CD4-positive, alpha-beta memory T cell (primary cell): ENCODE measurements around the gene ACCSL. TPM values are rescaled to one million over a fixed set of nuclear protein-coding genes. Genes with fewer than 3 reads are reported as not detected.

Experiments used
- CTCF ChIA-PET: fragments of 350-600 bp; sonication (Branson Sonifier 250); formaldehyde crosslinking; loops from one replicate; lab custom pipeline; 2021; ENCODE audit warnings: inconsistent platforms; ENCODE audit not compliant: partially characterized antibody; lab: Charles Lee
- POLR2A ChIA-PET: fragments of 350-600 bp; sonication (Branson Sonifier 250); formaldehyde crosslinking; loops from one replicate; lab custom pipeline; 2021; ENCODE audit not compliant: partially characterized antibody; lab: Charles Lee
- DNase-seq, 5 donors: peaks; one replicate each; pipeline versions ENCODE4 v3.0.0 to v3.0.0-alpha.2; 2020 to 2022; ENCODE audit warnings: mixed read lengths in 1 of 5
- H3K27ac ChIP-seq: one replicate; pipeline ENCODE4 v1.7.0; 2013; ENCODE audit warnings: low read depth, low read length
- H3K27me3 ChIP-seq: 2 replicates; pipeline ENCODE4 v1.7.0; 2013; ENCODE audit warnings: mild to moderate bottlenecking, low read length, moderate library complexity; ENCODE audit not compliant: insufficient read depth
- H3K36me3 ChIP-seq: 2 replicates; pipeline ENCODE4 v1.7.0; 2013; ENCODE audit warnings: mild to moderate bottlenecking, low read length, moderate library complexity; ENCODE audit not compliant: insufficient read depth
- H3K4me1 ChIP-seq: 2 replicates; pipeline ENCODE4 v1.7.0; 2013; ENCODE audit warnings: mild to moderate bottlenecking, low read length, moderate library complexity; ENCODE audit not compliant: insufficient read depth
- H3K4me3 ChIP-seq, 2 donors: one replicate each; pipeline ENCODE4 v1.7.0; 2013; ENCODE audit warnings: low read length in 2 of 2, mild to moderate bottlenecking in 1 of 2
- H3K9me3 ChIP-seq, 2 donors: one replicate each; pipeline ENCODE4 v1.7.0; 2013; ENCODE audit warnings: low read length in 2 of 2, control low read depth in 1 of 2; ENCODE audit not compliant: control insufficient read depth in 1 of 2
- H3K27ac Mint-ChIP-seq, 7 donors: one replicate each; pipeline ENCODE4 v1.8.0; 2020 to 2021; ENCODE audit warnings: mixed read lengths in 7 of 7, mild to moderate bottlenecking in 6 of 7, inconsistent platforms in 3 of 7, moderate library complexity in 3 of 7
- H3K27me3 Mint-ChIP-seq, 2 donors: one replicate each; pipeline ENCODE4 v1.8.0; 2020 to 2021; ENCODE audit warnings: mixed read lengths in 2 of 2
- H3K36me3 Mint-ChIP-seq, 2 donors: one replicate each; pipeline ENCODE4 v1.8.0; 2020 to 2021; ENCODE audit warnings: mixed read lengths in 2 of 2, inconsistent platforms in 1 of 2, mild to moderate bottlenecking in 1 of 2
- H3K4me1 Mint-ChIP-seq, 4 donors: one replicate each; pipeline ENCODE4 v1.8.0; 2020 to 2021; ENCODE audit warnings: mixed read lengths in 4 of 4, mild to moderate bottlenecking in 1 of 4
- H3K4me3 Mint-ChIP-seq, 8 donors: one replicate each; pipeline ENCODE4 v1.8.0; 2020 to 2021; ENCODE audit warnings: mixed read lengths in 8 of 8, mild to moderate bottlenecking in 7 of 8, moderate library complexity in 6 of 8, inconsistent platforms in 3 of 8
- H3K9me3 Mint-ChIP-seq, 8 donors: one replicate each; pipeline ENCODE4 v1.8.0; 2020 to 2021; ENCODE audit warnings: mixed read lengths in 8 of 8, mild to moderate bottlenecking in 5 of 8, inconsistent platforms in 3 of 8, moderate library complexity in 1 of 8
- intact Hi-C: fragments of 100-400 bp; cut with micrococcal nuclease; formaldehyde crosslinking; loops from one replicate; pipeline ENCODE4 v1.15.1; 2023
- polyA plus RNA-seq, 2 donors: library from polyadenylated mRNA; unstranded; fragments of 300-500 nt; fragmentation: Illumina TruSeq; gene quantifications; one replicate each; pipeline ENCODE4 v1.2.3, GENCODE V29; 2021
- total RNA-seq, 2 experiments: library from RNA; stranded (reverse); gene quantifications; one replicate each; pipeline ENCODE4 v1.2.3, GENCODE V29; 2021

The ACCSL gene
- total RNA-seq (not detected), polyA plus RNA-seq (not detected)

DNA sequence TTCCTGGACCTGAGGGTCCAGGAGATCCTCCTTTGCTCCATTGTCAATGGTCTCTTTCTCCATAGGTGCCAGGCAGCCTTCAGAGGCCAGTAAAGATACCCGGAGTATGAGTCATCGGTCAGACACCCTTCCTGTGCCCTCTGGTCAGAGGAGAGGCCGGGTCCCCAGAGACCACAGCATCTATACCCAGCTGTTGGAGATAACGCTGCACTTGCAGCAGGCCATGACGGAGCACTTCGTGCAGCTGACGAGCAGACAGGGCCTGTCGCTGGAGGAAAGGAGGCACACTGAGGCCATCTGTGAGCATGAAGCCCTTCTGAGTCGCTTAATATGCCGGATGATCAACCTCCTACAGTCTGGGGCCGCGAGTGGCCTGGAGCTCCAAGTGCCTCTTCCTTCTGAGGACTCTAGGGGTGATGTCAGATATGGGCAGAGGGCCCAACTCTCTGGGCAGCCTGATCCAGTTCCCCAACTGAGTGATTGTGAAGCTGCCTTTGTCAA is at the start of gene ACCSL:
Gene ACCSL, plus strand, starts transcription at position 51 of the 501 bp plus-strand sequence. Its CDS starts 56 bp downstream, at position 107.
- Mint-ChIP-seq H3K9me3 (no peaks in the 10 kb centered on the region), H3K4me3 (no peak within 1 kb of the TSS), H3K4me1 (no peaks in the 10 kb centered on the region), H3K27me3 (peaks cover 0 to 10% of the 10 kb centered on the region in 2 donors), H3K27ac (no peak within 1 kb of the TSS), H3K36me3 (no peaks in the 10 kb centered on the region)
- Histone ChIP-seq H3K27me3 (no peaks in the 10 kb centered on the region), H3K4me1 (no peaks in the 10 kb centered on the region), H3K36me3 (no peaks in the 10 kb centered on the region), H3K9me3 (no peaks in the 10 kb centered on the region), H3K27ac (no peak within 1 kb of the TSS), H3K4me3 (no peak within 1 kb of the TSS)
- POLR2A ChIA-PET: no interaction called here
- DNase-seq: no peak
- intact Hi-C loops: no loop called here
- CTCF ChIA-PET: no interaction called here

DNA sequence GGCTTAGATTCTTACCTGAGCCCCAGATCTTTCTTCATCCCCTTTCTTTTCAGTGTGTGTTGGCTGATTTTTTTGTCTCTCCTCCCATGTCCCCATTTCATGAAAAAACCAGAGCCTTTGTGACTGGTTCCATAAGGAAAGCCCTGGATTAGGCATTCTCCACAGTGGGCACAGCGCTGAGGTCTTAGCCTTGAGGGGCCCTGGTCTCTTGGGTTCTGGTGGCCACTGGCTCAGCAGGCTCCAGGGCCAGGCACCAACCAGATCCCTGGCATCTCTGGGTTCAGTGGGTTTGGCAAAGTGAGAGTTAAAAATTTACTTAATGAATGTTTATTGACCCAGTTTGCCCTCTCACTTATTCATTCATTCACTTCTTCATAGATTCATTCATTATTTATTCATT is 49.5 kb upstream of the ACCSL start:
- peaks cover 12 to 18% of the 10 kb centered on the region in 2 donors for H3K27me3 Mint-ChIP-seq
- no peak overlapping the region for H3K4me3 Mint-ChIP-seq
- H3K4me1 Mint-ChIP-seq: peaks cover 0 to 4% (median 0%) of the 10 kb centered on the region in 4 donors
- Histone ChIP-seq H3K9me3 (no peaks in the 10 kb centered on the region), H3K4me3 (no peak overlapping the region), H3K36me3 (no peaks in the 10 kb centered on the region), H3K4me1 (no peaks in the 10 kb centered on the region), H3K27me3 (no peaks in the 10 kb centered on the region), H3K27ac (no peak overlapping the region)
- no peak overlapping the region for H3K27ac Mint-ChIP-seq
- ChIA-PET POLR2A (no interaction called here), CTCF (no interaction called here)
- no peaks in the 10 kb centered on the region for H3K36me3 Mint-ChIP-seq
- no peak for DNase-seq
- intact Hi-C loops: no loop called here
- H3K9me3 Mint-ChIP-seq: no peaks in the 10 kb centered on the region

DNA sequence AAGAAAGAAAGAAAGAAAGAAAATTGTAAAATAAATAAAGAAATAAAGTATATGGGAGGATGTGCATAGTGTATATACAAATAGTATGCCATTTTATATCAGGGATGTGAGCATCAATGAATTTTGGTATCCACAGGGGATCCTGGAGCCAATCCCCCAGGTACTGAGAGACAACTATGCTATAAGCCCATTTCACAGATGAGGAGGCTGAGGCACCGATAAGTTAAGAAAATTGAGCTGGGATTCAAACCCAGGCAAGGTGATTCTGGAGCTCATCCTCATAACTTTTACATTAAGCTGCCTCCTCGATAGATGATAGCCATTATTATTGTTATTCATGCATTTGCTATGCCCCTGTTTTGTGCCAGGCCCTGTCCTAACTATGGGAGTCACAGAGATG is 47.0 kb upstream of the ACCSL start:
- no peaks in the 10 kb centered on the region for H3K27me3 ChIP-seq
- peaks cover 0 to 4% (median 0%) of the 10 kb centered on the region in 4 donors for H3K4me1 Mint-ChIP-seq
- H3K9me3 Mint-ChIP-seq: no peaks in the 10 kb centered on the region
- ChIA-PET POLR2A (no interaction called here), CTCF (no interaction called here)
- intact Hi-C loops: no loop called here
- no peak overlapping the region for H3K27ac Mint-ChIP-seq
- no peak for DNase-seq
- H3K36me3 Mint-ChIP-seq: no peaks in the 10 kb centered on the region
- no peaks in the 10 kb centered on the region for H3K4me1 ChIP-seq
- no peaks in the 10 kb centered on the region for H3K36me3 ChIP-seq
- H3K4me3 Mint-ChIP-seq: no peak overlapping the region
- H3K4me3 ChIP-seq: no peak overlapping the region
- H3K27ac ChIP-seq: no peak overlapping the region
- H3K27me3 Mint-ChIP-seq: peaks cover 11 to 12% of the 10 kb centered on the region in 2 donors
- no peaks in the 10 kb centered on the region for H3K9me3 ChIP-seq

DNA sequence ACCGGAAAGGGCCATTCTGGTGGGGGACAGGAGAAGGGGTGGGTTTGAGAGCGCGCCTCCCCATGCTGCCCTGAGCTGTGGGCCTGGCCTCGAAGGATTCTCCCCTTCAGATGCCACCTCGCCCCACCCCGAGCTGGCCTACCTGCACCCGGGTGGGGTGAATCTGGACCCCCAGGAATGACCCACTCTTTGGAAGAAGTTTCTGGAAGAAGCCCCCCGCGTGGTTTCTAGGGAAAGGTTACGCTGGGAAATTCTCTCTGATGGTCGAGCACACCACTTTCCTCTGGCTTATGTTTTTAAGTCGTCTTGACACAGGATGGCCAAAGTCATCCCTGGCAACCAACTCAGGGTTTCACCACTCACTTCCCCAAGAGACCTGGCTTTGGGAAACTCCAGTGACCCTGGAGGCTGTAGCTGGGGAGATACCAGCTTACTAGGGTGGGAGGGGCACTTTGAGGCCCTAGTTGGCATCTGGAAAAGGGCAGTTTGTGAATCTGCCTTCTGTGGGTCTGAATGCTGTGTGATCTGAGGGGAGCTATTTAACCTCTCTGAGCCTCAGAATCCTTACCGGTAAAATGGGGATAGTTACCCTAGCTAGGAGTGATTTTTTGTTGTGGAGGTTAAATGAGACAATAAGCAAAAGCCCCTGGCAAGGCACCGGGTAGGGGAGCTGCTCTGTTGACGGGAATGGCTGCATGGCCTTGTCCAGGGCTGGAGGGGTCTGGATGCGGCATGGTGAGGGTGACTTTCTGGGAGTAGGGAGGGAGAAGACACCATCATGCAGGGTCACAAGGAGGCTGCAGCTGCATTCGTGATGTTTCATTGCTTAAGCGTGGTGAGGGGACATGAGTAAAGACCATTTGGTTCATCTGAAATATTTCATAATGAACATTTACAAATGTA is 45.3 kb upstream of the ACCSL start:
- CTCF ChIA-PET: no interaction called here
- H3K9me3 ChIP-seq: no peaks in the 10 kb centered on the region
- no peak for DNase-seq
- H3K4me3 ChIP-seq: no peak overlapping the region
- H3K4me1 ChIP-seq: no peaks in the 10 kb centered on the region
- POLR2A ChIA-PET: no interaction called here
- Mint-ChIP-seq H3K27me3 (peaks cover 10 to 11% of the 10 kb centered on the region in 2 donors), H3K27ac (no peak overlapping the region), H3K4me1 (no peaks in the 10 kb centered on the region), H3K9me3 (no peaks in the 10 kb centered on the region), H3K36me3 (no peaks in the 10 kb centered on the region), H3K4me3 (no peak overlapping the region)
- H3K36me3 ChIP-seq: no peaks in the 10 kb centered on the region
- no peak overlapping the region for H3K27ac ChIP-seq
- H3K27me3 ChIP-seq: no peaks in the 10 kb centered on the region
- intact Hi-C loops: no loop called here

DNA sequence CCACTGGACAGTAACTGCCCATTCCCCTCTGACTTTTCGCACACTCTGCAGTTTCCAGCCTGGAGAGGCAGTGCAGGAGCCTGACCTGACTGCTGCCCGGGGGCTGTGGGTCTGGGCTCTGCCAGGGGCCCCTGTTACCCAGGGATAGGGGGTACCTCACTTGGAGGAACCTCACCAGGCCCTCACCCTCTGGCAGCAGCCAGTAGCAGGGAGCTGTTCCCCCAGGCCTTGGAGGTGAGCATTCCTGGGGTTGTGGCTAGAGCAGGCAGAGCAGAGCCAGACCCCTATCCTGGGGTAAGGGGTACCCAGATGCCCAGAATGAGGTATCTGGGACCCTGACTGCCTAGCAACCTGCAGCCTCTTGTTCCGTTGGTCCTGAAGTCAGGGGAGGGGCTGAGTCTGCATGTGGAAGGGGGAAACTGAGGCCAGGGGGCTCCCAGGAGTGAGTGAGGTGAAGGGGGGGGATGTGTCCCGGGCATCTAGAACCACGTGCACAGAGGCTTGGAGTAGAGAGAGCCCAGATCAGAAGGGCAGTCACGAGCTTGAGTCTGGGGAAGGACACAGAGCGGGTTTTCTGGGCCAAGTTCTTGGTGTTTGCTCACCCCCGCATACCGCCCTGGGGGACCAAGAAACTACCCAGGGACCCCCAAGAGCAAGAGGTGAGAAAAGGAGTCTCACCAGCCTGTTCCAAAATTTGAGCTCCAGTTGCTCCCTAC is 43.9 kb upstream of the ACCSL start:
- Histone ChIP-seq H3K9me3 (no peaks in the 10 kb centered on the region), H3K4me1 (no peaks in the 10 kb centered on the region), H3K27me3 (no peaks in the 10 kb centered on the region), H3K27ac (no peak overlapping the region), H3K36me3 (no peaks in the 10 kb centered on the region), H3K4me3 (no peak overlapping the region)
- H3K27ac Mint-ChIP-seq: no peak overlapping the region
- intact Hi-C loops: no loop called here
- H3K4me3 Mint-ChIP-seq: no peak overlapping the region
- POLR2A ChIA-PET: no interaction called here
- peaks cover 5 to 11% of the 10 kb centered on the region in 2 donors for H3K27me3 Mint-ChIP-seq
- CTCF ChIA-PET: no interaction called here
- H3K9me3 Mint-ChIP-seq: no peaks in the 10 kb centered on the region
- no peaks in the 10 kb centered on the region for H3K36me3 Mint-ChIP-seq
- H3K4me1 Mint-ChIP-seq: no peaks in the 10 kb centered on the region
- no peak for DNase-seq

DNA sequence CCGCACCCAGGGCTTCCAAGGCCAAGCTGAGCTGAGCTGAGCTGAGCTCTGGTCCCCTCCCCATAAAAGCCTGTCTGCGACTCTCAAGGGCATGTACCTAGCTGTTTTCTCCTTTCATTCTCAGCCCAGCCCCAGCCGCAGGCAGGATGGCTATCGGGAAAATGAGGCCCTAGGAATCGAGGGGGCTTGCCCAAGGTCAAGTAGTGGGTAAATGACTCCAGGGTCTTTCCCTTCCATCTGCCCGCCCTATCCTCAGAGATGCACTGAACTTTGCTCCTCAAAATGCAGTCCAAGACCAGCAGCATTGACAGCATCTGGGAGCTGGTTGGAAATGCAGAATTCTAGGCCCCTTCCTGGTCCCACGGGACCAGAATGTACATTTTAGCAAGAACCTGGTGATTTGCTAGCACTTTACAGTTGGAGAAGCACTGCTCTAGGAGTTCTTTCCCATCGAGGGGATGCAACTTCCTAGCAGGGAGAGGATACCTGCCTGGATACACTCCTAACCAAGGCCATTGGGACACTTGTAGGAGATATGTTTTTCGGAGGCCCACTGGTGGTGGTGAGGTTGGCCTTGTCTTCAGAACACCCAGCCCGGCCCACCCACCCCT is 43.2 kb upstream of the ACCSL start:
- no peaks in the 10 kb centered on the region for H3K36me3 ChIP-seq
- no peaks in the 10 kb centered on the region for H3K4me1 ChIP-seq
- DNase-seq: no peak
- no peak overlapping the region for H3K27ac ChIP-seq
- Mint-ChIP-seq H3K27ac (no peak overlapping the region), H3K36me3 (no peaks in the 10 kb centered on the region), H3K4me1 (no peaks in the 10 kb centered on the region), H3K9me3 (no peaks in the 10 kb centered on the region), H3K27me3 (peaks cover 5 to 11% of the 10 kb centered on the region in 2 donors), H3K4me3 (no peak overlapping the region)
- no peak overlapping the region for H3K4me3 ChIP-seq
- H3K27me3 ChIP-seq: no peaks in the 10 kb centered on the region
- POLR2A ChIA-PET: no interaction called here
- no peaks in the 10 kb centered on the region for H3K9me3 ChIP-seq
- intact Hi-C loops: no loop called here
- CTCF ChIA-PET: no interaction called here

GRCh38 chr11:44005063-44005701 is 42.6 kb upstream of the ACCSL start:
- H3K36me3 ChIP-seq: no peaks in the 10 kb centered on the region
- Mint-ChIP-seq H3K9me3 (no peaks in the 10 kb centered on the region), H3K27ac (no peak overlapping the region), H3K4me1 (no peaks in the 10 kb centered on the region), H3K4me3 (no peak overlapping the region), H3K36me3 (no peaks in the 10 kb centered on the region), H3K27me3 (peaks cover 5 to 11% of the 10 kb centered on the region in 2 donors)
- no peak overlapping the region for H3K27ac ChIP-seq
- H3K27me3 ChIP-seq: no peaks in the 10 kb centered on the region
- no peaks in the 10 kb centered on the region for H3K9me3 ChIP-seq
- ChIA-PET POLR2A (no interaction called here), CTCF (no interaction called here)
- DNase-seq: no peak
- no peaks in the 10 kb centered on the region for H3K4me1 ChIP-seq
- H3K4me3 ChIP-seq: no peak overlapping the region
- intact Hi-C loops: no loop called here
